HEK293T (cell line): ENCODE data around the gene BNIP1.
"Not testable (repeated sequence)": the region's sequence is repeated elsewhere in the genome, so short reads cannot be mapped to it uniquely, and the experiment has no call there.

ENCODE experiments used
- CTCF ChIA-PET: fragments of 350-600 bp; formaldehyde crosslinking; extraction: SDS; loops from one replicate; lab custom pipeline; 2021; ENCODE audit warnings: antibody characterized with exemption, inconsistent platforms; lab: Yijun Ruan, JAX
- POLR2A ChIA-PET: fragments of 350-600 bp; formaldehyde crosslinking; extraction: SDS; loops from one replicate; lab custom pipeline; 2020; ENCODE audit warnings: antibody characterized with exemption, inconsistent platforms; lab: Yijun Ruan, JAX
- DNase-seq: peaks from one replicate; pipeline ENCODE4 v3.0.0; 2012; ENCODE audit warnings: mixed read lengths; ENCODE audit errors: extremely low spot score
- ARNT ChIP-seq: fragments of 450-650 bp; IDR thresholded peaks from 2 replicates; pipeline ENCODE4 v1.6.1; 2017; ENCODE audit warnings: mild to moderate bottlenecking
- BHLHE40 ChIP-seq: fragments of 450-650 bp; IDR thresholded peaks from 2 replicates; pipeline ENCODE4 v1.6.1; 2016; ENCODE audit warnings: mild to moderate bottlenecking, moderate library complexity, borderline replicate concordance
- CTBP1 ChIP-seq: fragments of 450-650 bp; IDR thresholded peaks from 2 replicates; pipeline ENCODE4 v1.6.1; 2016; ENCODE audit warnings: borderline replicate concordance
- ELF4 ChIP-seq: fragments of 450-650 bp; IDR thresholded peaks from 2 replicates; pipeline ENCODE4 v1.6.1; 2017; ENCODE audit warnings: antibody characterized with exemption
- FOXA1 ChIP-seq: fragments of 450-650 bp; IDR thresholded peaks from 2 replicates; pipeline ENCODE4 v1.6.1; 2016; ENCODE audit warnings: mild to moderate bottlenecking
- FOXK2 ChIP-seq: fragments of 450-650 bp; IDR thresholded peaks from 2 replicates; pipeline ENCODE4 v1.6.1; 2016; ENCODE audit warnings: mild to moderate bottlenecking
- FOXM1 ChIP-seq: fragments of 450-650 bp; IDR thresholded peaks from 2 replicates; pipeline ENCODE4 v1.6.1; 2017; ENCODE audit warnings: mild to moderate bottlenecking, borderline replicate concordance
- HDGF ChIP-seq: fragments of 450-650 bp; IDR thresholded peaks from 2 replicates; pipeline ENCODE4 v1.6.1; 2017; ENCODE audit warnings: antibody characterized with exemption, borderline replicate concordance
- L3MBTL2 ChIP-seq: fragments of 450-650 bp; conservative IDR thresholded peaks from 2 replicates; pipeline ENCODE4 v1.6.1; 2016; ENCODE audit warnings: mild to moderate bottlenecking
- LEF1 ChIP-seq: fragments of 450-650 bp; IDR thresholded peaks from 2 replicates; pipeline ENCODE4 v1.6.1; 2017; ENCODE audit warnings: mild to moderate bottlenecking, borderline replicate concordance
- NFRKB ChIP-seq: fragments of 450-650 bp; IDR thresholded peaks from 2 replicates; pipeline ENCODE4 v1.6.1; 2016; ENCODE audit warnings: mild to moderate bottlenecking, moderate library complexity
- PKNOX1 ChIP-seq: fragments of 450-650 bp; IDR thresholded peaks from 2 replicates; pipeline ENCODE4 v1.6.1; 2016
- SP1 ChIP-seq: fragments of 450-650 bp; IDR thresholded peaks from 2 replicates; pipeline ENCODE4 v1.6.1; 2017
- SUZ12 ChIP-seq: fragments of 450-650 bp; IDR thresholded peaks from 2 replicates; pipeline ENCODE4 v1.6.1; 2016; ENCODE audit warnings: mild to moderate bottlenecking
- TARDBP ChIP-seq: fragments of 450-650 bp; IDR thresholded peaks from 2 replicates; pipeline ENCODE4 v1.6.1; 2016
- ZNF384 ChIP-seq: fragments of 450-650 bp; IDR thresholded peaks from 2 replicates; pipeline ENCODE4 v1.6.1; 2016

The BNIP1 gene

GRCh38 chr5:173143567-173143966 is 764 bp upstream of the BNIP1 start:
- DNase-seq, result no peak
- CTCF ChIA-PET, result no interaction called here
- TF ChIP-seq BHLHE40, result no peak
- TF ChIP-seq PKNOX1, result no peak
- no peak for TF ChIP-seq L3MBTL2
- TF ChIP-seq ELF4, result no peak
- POLR2A ChIA-PET, result no interaction called here

DNA sequence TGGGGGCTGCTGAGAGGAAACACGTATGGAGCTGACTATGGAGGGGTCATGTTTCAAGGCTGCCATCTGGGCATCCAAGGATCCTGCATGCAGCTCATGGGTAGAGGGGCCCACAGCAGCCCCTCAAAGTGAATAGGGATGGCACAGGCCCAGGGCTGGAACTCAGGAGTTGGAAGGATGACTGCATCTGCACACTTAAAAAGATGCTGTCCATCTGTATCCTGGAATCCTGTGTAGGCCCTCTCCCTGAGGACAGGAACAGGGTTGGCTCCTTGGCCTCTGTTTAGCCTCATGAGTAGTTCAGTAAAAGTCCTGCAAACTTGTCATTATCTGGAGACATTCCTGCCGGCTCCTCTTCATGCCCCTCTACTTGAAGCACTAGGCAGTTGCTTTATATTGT is 4.0 kb downstream of the BNIP1 start:
- CTCF ChIA-PET, result no interaction called here
- TF ChIP-seq ELF4, result no peak
- TF ChIP-seq FOXK2, result no peak
- TF ChIP-seq LEF1, result no peak
- no peak for TF ChIP-seq L3MBTL2
- POLR2A ChIA-PET, result no interaction called here
- no peak for DNase-seq

DNA sequence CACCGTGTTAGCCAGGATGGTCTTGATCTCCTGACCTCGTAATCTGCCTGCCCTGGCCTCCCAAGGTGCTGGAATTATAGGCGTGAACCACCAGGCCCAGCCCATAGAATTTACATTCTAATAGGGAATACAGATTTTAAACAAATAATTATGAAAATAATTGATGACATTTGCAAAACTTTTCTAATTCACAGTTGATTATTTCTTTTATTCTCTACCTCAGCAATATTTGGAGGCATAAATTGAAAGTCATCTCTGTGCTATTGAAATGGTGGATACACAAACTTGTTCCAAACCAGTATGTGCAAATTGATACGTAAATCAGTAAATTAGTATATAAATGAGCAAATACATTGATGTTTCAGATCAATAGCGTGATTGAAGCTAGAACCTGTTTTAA is 8.2 kb downstream of the BNIP1 start:
- CTCF ChIA-PET, result no interaction called here
- DNase-seq, result no peak
- POLR2A ChIA-PET, result no interaction called here
- no peak for TF ChIP-seq HDGF
- no peak for TF ChIP-seq NFRKB
- no peak for TF ChIP-seq L3MBTL2
- no peak for TF ChIP-seq FOXA1
- no peak for TF ChIP-seq ZNF384
- TF ChIP-seq ARNT, result no peak
- no peak for TF ChIP-seq PKNOX1
- no peak for TF ChIP-seq FOXK2

GRCh38 chr5:173153842-173154241 is 9.5 kb downstream of the BNIP1 start:
- TF ChIP-seq SP1 (no peak), NFRKB (no peak), FOXK2 (no peak), ZNF384 (no peak), LEF1 (no peak), ELF4 (no peak), ARNT (no peak), SUZ12 (no peak), HDGF (no peak), FOXA1 (no peak), L3MBTL2 (no peak), BHLHE40 (no peak), TARDBP (no peak), PKNOX1 (no peak), CTBP1 (no peak), FOXM1 (no peak)
- ChIA-PET POLR2A (no interaction called here), CTCF (interaction anchor here (0.8 kb wide), 1 partner anchor 140 kb away, joined by 3 read pairs; no protein-coding TSS in a partner anchor)
- DNase-seq, result no peak

- POLR2A ChIA-PET, CTCF ChIA-PET, DNase-seq: not testable (repeated sequence)
These were observed 10.3 kb downstream of the BNIP1 start for GRCh38 chr5:173154619-173155018.

GRCh38 chr5:173155912-173156311 is 11.6 kb downstream of the BNIP1 start:
- TF ChIP-seq NFRKB, result no peak
- no peak for TF ChIP-seq LEF1
- TF ChIP-seq ZNF384, result no peak
- TF ChIP-seq BHLHE40, result no peak
- TF ChIP-seq HDGF, result no peak
- no peak for TF ChIP-seq SP1
- no peak for TF ChIP-seq FOXA1
- TF ChIP-seq FOXK2, result no peak
- CTCF ChIA-PET, result no interaction called here
- DNase-seq, result no peak
- POLR2A ChIA-PET, result no interaction called here

- ChIA-PET POLR2A (no interaction called here), CTCF (no interaction called here)
- DNase-seq, result no peak
- TF ChIP-seq FOXM1, result no peak
- no peak for TF ChIP-seq NFRKB
- no peak for TF ChIP-seq L3MBTL2
- TF ChIP-seq ARNT, result no peak
- TF ChIP-seq PKNOX1, result no peak
- no peak for TF ChIP-seq FOXK2
- no peak for TF ChIP-seq FOXA1
- TF ChIP-seq ELF4, result no peak
- no peak for TF ChIP-seq CTBP1
- TF ChIP-seq SP1, result no peak
- no peak for TF ChIP-seq TARDBP
These were observed 14.0 kb downstream of the BNIP1 start for GRCh38 chr5:173158366-173158765.
